GM12878 (cell line): ENCODE measurements around the gene PAQR9.

Source experiments
- EP300 ChIP-seq, 2 experiments: fragments of 150-350 bp in 1 of 2; IDR thresholded peaks; 2 replicates each; pipeline ENCODE4 v1.6.1; 2011 to 2012; ENCODE audit warnings: low read depth in 2 of 2, low read length in 2 of 2, borderline replicate concordance in 1 of 2, improper control_type of control experiment in 1 of 2, inconsistent platforms in 1 of 2; ENCODE audit not compliant: control insufficient read depth in 1 of 2
- LARP7 ChIP-seq: fragments of 450-650 bp; IDR thresholded peaks from 2 replicates; pipeline ENCODE4 v1.6.1; 2017; ENCODE audit warnings: mild to moderate bottlenecking
- MTA3 ChIP-seq: IDR thresholded peaks from 2 replicates; pipeline ENCODE4 v1.6.1; 2012; ENCODE audit warnings: low read length, inconsistent platforms, borderline replicate concordance
- ZNF274 ChIP-seq: IDR thresholded peaks from one replicate; pipeline ENCODE4 v1.8.0; 2011; ENCODE audit not compliant: insufficient read length, insufficient read depth
- ZNF384 ChIP-seq: IDR thresholded peaks from 2 replicates; pipeline ENCODE4 v1.6.1; 2012; ENCODE audit warnings: low read depth, mild to moderate bottlenecking, low read length, improper control_type of control experiment, borderline replicate concordance
- ZNF592 ChIP-seq: fragments of 450-650 bp; IDR thresholded peaks from 2 replicates; pipeline ENCODE4 v1.6.1; 2017; ENCODE audit warnings: mild to moderate bottlenecking, moderate library complexity
- TF ChIP-seq, protein P1 (sequence below), 3 experiments: IDR thresholded peaks in 2 of 3; conservative IDR thresholded peaks in 1 of 3; 2 replicates each; pipeline ENCODE4 v1.5.1; 2011; ENCODE audit warnings: low read depth in 3 of 3, low read length in 3 of 3, mild to moderate bottlenecking in 3 of 3, control low read depth in 2 of 3, moderate library complexity in 2 of 3, inconsistent platforms in 1 of 3, mixed read lengths in 1 of 3; ENCODE audit not compliant: control insufficient read depth in 2 of 3, insufficient read depth in 1 of 3; ENCODE audit errors: extremely low read depth in 1 of 3
- TF ChIP-seq, protein P2 (sequence below): IDR thresholded peaks from 2 replicates; pipeline ENCODE4 v1.6.1; 2012; ENCODE audit warnings: low read depth, low read length, improper control_type of control experiment

- TF ChIP-seq ZNF384 (no peak), ZNF592 (no peak), MTA3 (no peak), ZNF274 (no peak), EP300 (IDR thresholded peaks at IDR 0.05; ENCODE audit: borderline replicate concordance in 1 of 2, control insufficient read depth in 1 of 2, low read depth in 2 of 2, low read length in 2 of 2) (peak in 1 of 2 experiments; percentile 31; a peak in 1 of 4 replicates), LARP7 (peak; percentile 77)
- TF ChIP-seq, protein P1, sequence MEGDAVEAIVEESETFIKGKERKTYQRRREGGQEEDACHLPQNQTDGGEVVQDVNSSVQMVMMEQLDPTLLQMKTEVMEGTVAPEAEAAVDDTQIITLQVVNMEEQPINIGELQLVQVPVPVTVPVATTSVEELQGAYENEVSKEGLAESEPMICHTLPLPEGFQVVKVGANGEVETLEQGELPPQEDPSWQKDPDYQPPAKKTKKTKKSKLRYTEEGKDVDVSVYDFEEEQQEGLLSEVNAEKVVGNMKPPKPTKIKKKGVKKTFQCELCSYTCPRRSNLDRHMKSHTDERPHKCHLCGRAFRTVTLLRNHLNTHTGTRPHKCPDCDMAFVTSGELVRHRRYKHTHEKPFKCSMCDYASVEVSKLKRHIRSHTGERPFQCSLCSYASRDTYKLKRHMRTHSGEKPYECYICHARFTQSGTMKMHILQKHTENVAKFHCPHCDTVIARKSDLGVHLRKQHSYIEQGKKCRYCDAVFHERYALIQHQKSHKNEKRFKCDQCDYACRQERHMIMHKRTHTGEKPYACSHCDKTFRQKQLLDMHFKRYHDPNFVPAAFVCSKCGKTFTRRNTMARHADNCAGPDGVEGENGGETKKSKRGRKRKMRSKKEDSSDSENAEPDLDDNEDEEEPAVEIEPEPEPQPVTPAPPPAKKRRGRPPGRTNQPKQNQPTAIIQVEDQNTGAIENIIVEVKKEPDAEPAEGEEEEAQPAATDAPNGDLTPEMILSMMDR (IDR thresholded peaks at IDR 0.05 in 2 of 3, conservative IDR thresholded peaks at IDR 0.05 in 1 of 3; ENCODE audit: control insufficient read depth in 2 of 3, extremely low read depth in 1 of 3, insufficient read depth in 1 of 3, low read depth in 3 of 3, low read length in 3 of 3), result no peak
- TF ChIP-seq, protein P2, sequence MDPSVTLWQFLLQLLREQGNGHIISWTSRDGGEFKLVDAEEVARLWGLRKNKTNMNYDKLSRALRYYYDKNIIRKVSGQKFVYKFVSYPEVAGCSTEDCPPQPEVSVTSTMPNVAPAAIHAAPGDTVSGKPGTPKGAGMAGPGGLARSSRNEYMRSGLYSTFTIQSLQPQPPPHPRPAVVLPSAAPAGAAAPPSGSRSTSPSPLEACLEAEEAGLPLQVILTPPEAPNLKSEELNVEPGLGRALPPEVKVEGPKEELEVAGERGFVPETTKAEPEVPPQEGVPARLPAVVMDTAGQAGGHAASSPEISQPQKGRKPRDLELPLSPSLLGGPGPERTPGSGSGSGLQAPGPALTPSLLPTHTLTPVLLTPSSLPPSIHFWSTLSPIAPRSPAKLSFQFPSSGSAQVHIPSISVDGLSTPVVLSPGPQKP, result peak; percentile 89
Observed at GRCh38 chr3:143001369-143002082, 38.1 kb upstream of the PAQR9 start, which contains the start of gene U2SURP.
